Fibroblast of villous mesenchyme (primary cell): ENCODE results near the gene CRTAC1. TPM values are rescaled to one million over a fixed set of nuclear protein-coding genes. Genes with fewer than 3 reads are reported as not detected.

Experiments used
- DNase-seq: peaks from one replicate; pipeline ENCODE4 v3.0.0-alpha.2; 2010; ENCODE audit warnings: low read depth
- H3K4me3 ChIP-seq: 2 replicates; pipeline ENCODE4 v1.5.1; 2011; ENCODE audit warnings: low read depth, mild to moderate bottlenecking, low read length
- CTCF ChIP-seq: IDR thresholded peaks from 2 replicates; pipeline ENCODE4 v1.5.1; 2012; ENCODE audit warnings: low read depth, mild to moderate bottlenecking, low read length; ENCODE audit not compliant: insufficient read depth
- total RNA-seq: library from RNA; depleted of rRNA; stranded (reverse); fragments of >200 nt; gene quantifications from 2 replicates; pipeline ENCODE4 v1.2.3, GENCODE V29; 2012

Gene CRTAC1
- total RNA-seq, 1 donor = not detected

DNA sequence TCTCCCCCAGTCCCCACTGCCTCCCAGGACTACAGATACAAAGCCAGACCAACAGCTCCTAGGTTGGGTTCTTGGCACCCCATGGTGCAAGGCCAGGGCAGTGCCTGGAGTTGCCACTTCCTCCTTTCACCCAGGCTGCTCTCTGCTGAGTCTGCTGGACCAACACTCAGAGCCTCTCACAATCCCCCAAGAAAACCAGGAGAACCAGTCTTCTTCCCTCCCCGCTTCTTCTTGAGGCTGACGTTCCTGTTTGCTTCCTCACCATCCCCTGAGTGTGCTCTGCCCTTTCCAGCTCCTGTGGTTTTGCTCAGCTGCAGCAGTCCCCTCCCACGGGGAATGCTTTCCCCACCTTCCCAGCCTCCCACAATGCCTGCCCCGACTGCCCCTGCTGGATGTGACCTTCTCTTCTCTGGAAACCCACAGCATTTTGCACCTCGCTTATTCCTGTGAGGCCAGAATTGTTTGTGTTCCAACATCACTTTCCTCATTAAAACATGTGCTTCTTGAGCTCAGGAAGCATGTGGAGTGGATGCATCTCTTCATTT lies 90.9 kb downstream of the CRTAC1 start:
- no peak overlapping the region for H3K4me3 ChIP-seq
- TF ChIP-seq CTCF = no peak
- no peak for DNase-seq

GRCh38 chr10:97937928-97938327 lies 92.5 kb downstream of the CRTAC1 start:
- DNase-seq = no peak
- H3K4me3 ChIP-seq = no peak overlapping the region
- TF ChIP-seq CTCF = no peak

DNA sequence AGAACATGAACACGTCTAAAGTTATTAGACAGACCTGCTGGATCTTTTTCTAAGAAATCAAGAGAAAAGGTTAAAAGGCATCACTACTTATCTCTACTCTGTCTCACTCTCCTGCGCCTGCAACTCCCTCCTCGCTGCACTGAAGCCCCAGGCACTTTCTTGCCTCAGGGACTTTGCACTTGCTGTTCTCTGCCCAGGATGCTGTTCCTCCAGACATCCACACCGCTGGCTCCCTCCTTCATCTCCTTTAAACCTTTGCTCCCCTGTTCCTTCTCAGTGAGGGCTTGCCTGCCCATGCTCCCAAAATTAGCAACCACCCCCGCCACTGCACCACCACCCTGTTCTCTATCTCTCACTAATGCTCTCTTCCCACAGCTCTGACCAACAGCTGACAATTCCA lies 93.4 kb downstream of the CRTAC1 start:
- TF ChIP-seq CTCF = no peak
- no peak for DNase-seq

GRCh38 chr10:97936126-97936525 lies 94.3 kb downstream of the CRTAC1 start:
- H3K4me3 ChIP-seq = no peak overlapping the region
- no peak for DNase-seq
- no peak for TF ChIP-seq CTCF

More for the DNA sequence above, 93.4 kb downstream of the CRTAC1 start:
- no peak overlapping the region for H3K4me3 ChIP-seq

GRCh38 chr10:97932932-97933530 lies 97.4 kb downstream of the CRTAC1 start:
- DNase-seq = no peak
- no peak overlapping the region for H3K4me3 ChIP-seq
- TF ChIP-seq CTCF = no peak

DNA sequence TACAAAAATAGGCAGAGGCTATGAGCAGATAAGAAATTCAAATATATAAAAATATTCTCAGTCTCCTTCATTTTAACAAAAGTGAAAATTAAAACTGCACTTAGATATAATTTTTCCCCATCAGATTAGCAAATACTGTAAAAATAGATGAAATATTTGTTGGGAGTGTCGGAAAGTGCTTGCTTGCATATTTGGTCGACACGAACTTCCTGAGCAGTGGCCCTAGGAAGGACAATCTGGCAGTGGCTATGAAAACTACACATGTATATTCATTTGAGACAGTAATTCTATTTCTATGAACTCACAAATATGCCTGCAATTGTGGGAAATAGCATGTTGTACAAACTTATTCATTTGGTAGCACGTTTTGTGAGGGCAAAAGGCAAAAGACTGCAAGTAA lies 99.4 kb downstream of the CRTAC1 start:
- H3K4me3 ChIP-seq = no peak overlapping the region
- DNase-seq = no peak
- no peak for TF ChIP-seq CTCF

- no peak overlapping the region for H3K4me3 ChIP-seq
- no peak for TF ChIP-seq CTCF
- DNase-seq = no peak
Observed at GRCh38 chr10:97928897-97929296, 101.5 kb downstream of the CRTAC1 start.
